ENCODE measurements around the gene ERCC1. TPM values are rescaled to one million over a fixed set of nuclear protein-coding genes. Genes with fewer than 3 reads are reported as not detected.

ERCC1 gene
- total RNA-seq, 2 experiments from 2014 or later: 32.5 to 32.6 TPM

DNA sequence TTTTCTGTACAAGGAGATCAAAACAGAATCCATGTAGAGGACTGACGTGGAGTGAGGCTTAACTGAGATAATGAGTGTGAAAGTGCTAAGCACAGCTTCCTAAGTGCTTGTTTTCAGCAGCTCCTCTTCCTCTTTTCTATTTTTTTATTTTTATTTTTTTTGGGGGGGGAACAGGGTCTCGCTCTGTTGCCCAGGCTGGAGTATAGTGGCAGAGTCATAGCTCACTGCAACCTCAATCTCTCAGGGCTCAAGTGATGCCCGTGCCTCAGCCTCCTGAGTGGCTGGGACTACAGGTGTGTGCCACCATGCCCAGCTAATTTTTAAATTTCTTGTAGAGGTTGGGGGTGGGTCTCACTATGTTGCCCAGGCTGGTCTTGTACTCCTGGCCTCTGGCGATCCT lies 38.5 kb upstream of the ERCC1 start:
- Histone ChIP-seq H3K9me3 (ENCODE audit: control insufficient read depth in 1 of 2, insufficient read depth in 1 of 2, low read length in 2 of 2) (no peaks in the 10 kb centered on the region), H3K4me3 (ENCODE audit: low read length) (no peak overlapping the region), H3K36me3 (ENCODE audit: insufficient read depth, low read length) (no peaks in the 10 kb centered on the region), H3K27me3 (ENCODE audit: control insufficient read depth in 1 of 2, insufficient read depth in 2 of 2, low read length in 2 of 2) (no peaks in the 10 kb centered on the region), H3K27ac (ENCODE audit: low read depth in 1 of 2, low read length in 2 of 2) (no peak overlapping the region), H3K4me1 (ENCODE audit: insufficient read depth, low read length) (peaks cover 5% of the 10 kb centered on the region)
- H3K27ac Mint-ChIP-seq: no peak overlapping the region
- H3K9me3 Mint-ChIP-seq: no peaks in the 10 kb centered on the region
- ATAC-seq (ENCODE audit: poor library complexity) (no peak), DNase-seq (no peak)
- no peaks in the 10 kb centered on the region for H3K4me1 Mint-ChIP-seq (ENCODE audit: low read depth)
- H3K27me3 Mint-ChIP-seq: no peaks in the 10 kb centered on the region
- TF ChIP-seq, protein P1, sequence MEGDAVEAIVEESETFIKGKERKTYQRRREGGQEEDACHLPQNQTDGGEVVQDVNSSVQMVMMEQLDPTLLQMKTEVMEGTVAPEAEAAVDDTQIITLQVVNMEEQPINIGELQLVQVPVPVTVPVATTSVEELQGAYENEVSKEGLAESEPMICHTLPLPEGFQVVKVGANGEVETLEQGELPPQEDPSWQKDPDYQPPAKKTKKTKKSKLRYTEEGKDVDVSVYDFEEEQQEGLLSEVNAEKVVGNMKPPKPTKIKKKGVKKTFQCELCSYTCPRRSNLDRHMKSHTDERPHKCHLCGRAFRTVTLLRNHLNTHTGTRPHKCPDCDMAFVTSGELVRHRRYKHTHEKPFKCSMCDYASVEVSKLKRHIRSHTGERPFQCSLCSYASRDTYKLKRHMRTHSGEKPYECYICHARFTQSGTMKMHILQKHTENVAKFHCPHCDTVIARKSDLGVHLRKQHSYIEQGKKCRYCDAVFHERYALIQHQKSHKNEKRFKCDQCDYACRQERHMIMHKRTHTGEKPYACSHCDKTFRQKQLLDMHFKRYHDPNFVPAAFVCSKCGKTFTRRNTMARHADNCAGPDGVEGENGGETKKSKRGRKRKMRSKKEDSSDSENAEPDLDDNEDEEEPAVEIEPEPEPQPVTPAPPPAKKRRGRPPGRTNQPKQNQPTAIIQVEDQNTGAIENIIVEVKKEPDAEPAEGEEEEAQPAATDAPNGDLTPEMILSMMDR (IDR thresholded peaks at IDR 0.05): no peak
- H3K4me3 Mint-ChIP-seq: no peak overlapping the region
- no peaks in the 10 kb centered on the region for H3K36me3 Mint-ChIP-seq (ENCODE audit: low read depth)
- intact Hi-C loops (cut with DNase I, micrococcal nuclease): no loop called here
- ChIA-PET POLR2A (no interaction called here), CTCF (interaction anchor here (1.0 to 3.9 kb wide), 3 partner anchors 8 to 23 kb away, joined by 3 to 19 read pairs (median 4); no protein-coding TSS in a partner anchor)

DNA sequence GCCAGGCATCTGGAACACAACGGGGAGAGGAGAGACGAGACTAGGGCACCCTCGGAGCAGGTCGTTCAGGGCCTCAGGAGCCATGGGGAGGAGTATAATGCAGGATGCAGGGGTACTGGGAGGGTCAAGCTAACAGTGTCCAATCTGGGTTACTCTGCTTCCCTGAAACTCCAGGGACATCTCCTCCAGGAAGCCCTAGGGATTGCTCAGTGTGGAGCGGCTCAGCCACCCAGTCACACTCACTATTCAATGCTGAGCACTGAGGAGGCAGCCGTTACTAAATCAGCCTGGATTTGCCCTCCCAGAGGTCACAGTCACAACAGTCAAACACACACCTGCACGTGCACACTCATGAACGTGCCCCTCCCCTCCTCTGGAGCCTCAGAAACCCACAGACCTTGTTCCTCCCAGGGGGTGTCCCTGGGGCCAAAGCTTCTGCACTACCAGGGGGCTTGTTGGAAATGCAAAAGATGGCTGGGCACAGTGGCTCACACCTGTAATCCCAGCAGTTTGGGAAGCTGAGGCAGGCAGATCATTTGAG lies 37.2 kb upstream of the ERCC1 start:
- Mint-ChIP-seq H3K36me3 (ENCODE audit: low read depth) (no peaks in the 10 kb centered on the region), H3K27ac (no peak overlapping the region), H3K9me3 (no peaks in the 10 kb centered on the region), H3K4me3 (no peak overlapping the region), H3K27me3 (no peaks in the 10 kb centered on the region), H3K4me1 (ENCODE audit: low read depth) (peaks cover 7% of the 10 kb centered on the region)
- DNase-seq (no peak), ATAC-seq (ENCODE audit: poor library complexity) (no peak)
- Histone ChIP-seq H3K9me3 (ENCODE audit: control insufficient read depth in 1 of 2, insufficient read depth in 1 of 2, low read length in 2 of 2) (no peaks in the 10 kb centered on the region), H3K36me3 (ENCODE audit: insufficient read depth, low read length) (no peaks in the 10 kb centered on the region), H3K4me3 (ENCODE audit: low read length) (no peak overlapping the region), H3K27me3 (ENCODE audit: control insufficient read depth in 1 of 2, insufficient read depth in 2 of 2, low read length in 2 of 2) (peaks cover 0 to 1% of the 10 kb centered on the region in 2 experiments), H3K27ac (ENCODE audit: low read depth in 1 of 2, low read length in 2 of 2) (no peak overlapping the region), H3K4me1 (ENCODE audit: insufficient read depth, low read length) (peaks cover 11% of the 10 kb centered on the region)
- intact Hi-C loops (cut with DNase I, micrococcal nuclease): no loop called here
- POLR2A ChIA-PET: no interaction called here
- TF ChIP-seq, protein P1 (IDR thresholded peaks at IDR 0.05): no peak
- CTCF ChIA-PET: interaction anchor here (3.9 kb wide), 1 partner anchor 21 kb away, joined by 19 read pairs; no protein-coding TSS in a partner anchor

DNA sequence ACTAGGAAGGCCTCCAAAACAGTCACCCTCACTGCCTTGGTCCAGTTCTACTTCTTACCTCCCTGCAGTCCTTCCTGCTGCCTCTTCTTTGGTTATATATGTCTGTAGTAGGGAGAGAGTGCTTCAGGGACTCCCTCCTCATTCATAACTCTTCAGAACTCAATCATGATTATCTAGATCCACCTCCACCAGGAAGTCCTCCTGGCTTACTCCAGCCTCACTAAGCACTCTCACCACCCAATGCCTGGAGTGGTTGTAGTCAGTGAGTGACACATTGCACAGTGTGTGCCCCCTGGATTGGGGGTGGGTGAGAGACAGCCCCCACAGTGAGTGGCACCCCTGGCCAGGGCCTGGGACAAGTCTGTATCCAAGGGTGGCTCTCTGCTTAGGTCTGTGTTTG lies 34.1 kb upstream of the ERCC1 start:
- TF ChIP-seq, protein P1 (IDR thresholded peaks at IDR 0.05): no peak
- Mint-ChIP-seq H3K27ac (no peak overlapping the region), H3K36me3 (ENCODE audit: low read depth) (no peaks in the 10 kb centered on the region), H3K9me3 (no peaks in the 10 kb centered on the region), H3K27me3 (no peaks in the 10 kb centered on the region), H3K4me1 (ENCODE audit: low read depth) (peaks cover 20% of the 10 kb centered on the region), H3K4me3 (no peak overlapping the region)
- intact Hi-C loops (cut with DNase I, micrococcal nuclease): no loop called here
- ChIA-PET POLR2A (no interaction called here), CTCF (interaction anchor here (1.6 kb wide), 1 partner anchor 10 kb away, joined by 6 read pairs; the partner anchor contains the start of gene FOSB)
- Histone ChIP-seq H3K4me1 (ENCODE audit: insufficient read depth, low read length) (peaks cover 23% of the 10 kb centered on the region), H3K36me3 (ENCODE audit: insufficient read depth, low read length) (no peaks in the 10 kb centered on the region), H3K4me3 (ENCODE audit: low read length) (no peak overlapping the region), H3K27ac (ENCODE audit: low read depth in 1 of 2, low read length in 2 of 2) (no peak overlapping the region), H3K9me3 (ENCODE audit: control insufficient read depth in 1 of 2, insufficient read depth in 1 of 2, low read length in 2 of 2) (no peaks in the 10 kb centered on the region), H3K27me3 (ENCODE audit: control insufficient read depth in 1 of 2, insufficient read depth in 2 of 2, low read length in 2 of 2) (peaks cover 0 to 2% of the 10 kb centered on the region in 2 experiments)
- ATAC-seq (ENCODE audit: poor library complexity) (no peak), DNase-seq (no peak)

Data from CD4-positive, alpha-beta T cell (primary cell).